ENCODE data around the gene MAPK11. TPM values are rescaled to one million over a fixed set of nuclear protein-coding genes. Genes with fewer than 3 reads are reported as not detected.
"Not testable (repeated sequence)": the region's sequence is repeated elsewhere in the genome, so short reads cannot be mapped to it uniquely, and the experiment has no call there.

Gene MAPK11
- total RNA-seq, 1 donor from 2014 or later: 8.2 TPM

DNA sequence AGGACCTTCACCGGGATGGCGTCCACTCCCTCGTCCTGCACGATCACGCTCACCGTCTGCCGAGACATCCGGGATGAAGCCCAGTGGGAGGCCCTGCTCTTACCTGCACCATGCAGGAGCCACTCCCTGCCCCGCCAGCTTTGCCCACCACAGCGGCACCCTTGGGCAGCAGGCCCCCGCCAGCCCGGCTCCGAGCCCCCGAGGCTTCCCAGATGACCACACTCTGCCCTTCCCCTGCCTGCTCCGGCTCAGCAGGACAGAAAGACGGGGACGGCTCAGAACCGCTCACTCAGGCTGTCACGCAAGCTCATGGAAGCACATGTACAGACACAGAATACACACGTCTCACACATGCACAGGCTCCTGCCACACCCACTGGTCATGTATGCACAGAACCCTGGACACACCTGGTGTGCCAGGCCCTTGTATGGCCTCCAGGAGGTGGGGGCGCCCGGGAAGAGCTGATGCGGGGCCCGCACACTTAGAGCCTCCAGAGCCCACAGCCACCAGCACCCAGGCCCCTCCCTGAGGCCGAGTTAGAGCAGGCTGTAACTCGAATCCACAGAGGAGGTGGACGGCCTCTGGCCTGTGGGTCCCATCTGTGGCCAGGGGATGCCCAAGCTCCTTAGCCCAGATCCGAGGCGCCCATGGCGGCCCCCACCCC is 8.9 kb upstream of the MAPK11 start:
- no peak for ATAC-seq

GRCh38 chr22:50278461-50278860 is 8.3 kb upstream of the MAPK11 start:
- ATAC-seq (no peak), DNase-seq (ENCODE audit: low spot score) (no peak)

More for the DNA sequence above, 8.9 kb upstream of the MAPK11 start:
- no peak for DNase-seq (ENCODE audit: low spot score)

- ATAC-seq: no peak
These were observed 7.6 kb upstream of the MAPK11 start for GRCh38 chr22:50277761-50278160.

GRCh38 chr22:50276143-50276542 is 6.0 kb upstream of the MAPK11 start:
- DNase-seq (ENCODE audit: low spot score): peak; percentile 69
- ATAC-seq: peak; percentile 68

More at GRCh38 chr22:50277761-50278160, 7.6 kb upstream of the MAPK11 start:
- DNase-seq (ENCODE audit: low spot score): no peak

DNA sequence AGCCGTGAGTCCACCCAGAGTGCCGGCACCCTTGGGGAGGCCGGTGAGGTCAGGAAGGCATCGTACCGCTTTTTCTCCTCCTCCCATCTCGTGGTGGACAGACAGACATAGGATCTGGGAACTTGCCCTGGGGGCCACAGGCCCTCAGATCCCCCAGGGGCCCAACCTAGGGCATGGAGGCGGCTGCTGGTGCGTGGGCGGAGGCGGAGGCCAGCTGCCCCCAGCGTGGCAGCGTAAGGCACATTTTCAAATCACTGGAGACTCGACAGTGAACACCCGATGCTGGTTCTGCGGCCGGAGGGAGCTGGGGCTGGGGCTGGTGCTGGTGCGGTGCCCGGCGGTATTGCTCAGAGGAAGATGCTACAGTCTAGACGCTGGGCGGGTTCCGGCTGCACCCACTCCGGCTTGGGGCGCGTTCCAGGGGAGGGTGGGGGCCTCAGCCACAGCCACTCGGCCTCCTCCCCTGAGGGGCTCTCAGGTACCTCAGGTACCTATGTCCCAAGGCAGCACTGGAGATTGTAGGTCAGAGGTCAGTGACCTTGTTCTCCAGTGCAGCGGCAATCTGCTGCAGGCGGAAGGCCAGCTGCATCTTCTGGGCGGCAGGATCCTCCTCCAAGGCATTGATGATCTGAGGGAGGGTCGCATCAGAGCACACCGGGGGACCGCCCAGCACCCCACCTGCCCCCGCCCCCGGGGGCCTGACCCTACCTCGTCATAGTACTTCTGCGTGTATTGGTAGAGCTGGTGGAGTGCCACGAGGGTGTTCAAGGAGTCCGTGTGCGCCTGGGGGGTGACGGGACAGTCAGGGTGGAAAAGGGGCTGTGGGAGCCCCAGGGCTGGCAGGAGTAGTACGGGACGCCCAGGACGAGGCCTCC is 5.2 kb upstream of the MAPK11 start:
- no peak for DNase-seq (ENCODE audit: low spot score)
- ATAC-seq: no peak

DNA sequence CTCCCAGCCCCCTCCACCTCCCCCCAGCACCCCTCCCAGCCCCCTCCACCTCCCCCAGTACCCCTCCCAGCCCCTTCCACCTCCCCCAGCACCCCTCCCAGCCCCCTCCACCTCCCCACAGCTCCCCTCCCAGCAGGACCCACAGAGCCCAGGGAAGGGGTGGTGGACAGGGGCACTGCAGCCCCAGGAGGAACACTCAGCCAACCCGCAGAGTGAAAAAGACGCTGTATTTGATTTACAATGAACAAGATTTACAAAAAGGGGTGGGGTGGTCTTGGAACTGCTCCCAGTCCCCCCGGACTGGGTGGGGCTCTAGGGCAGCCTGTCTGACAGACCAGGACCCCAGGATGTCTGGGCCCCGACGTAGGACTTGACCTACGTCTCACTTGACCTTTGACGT is 4.6 kb upstream of the MAPK11 start:
- no peak for DNase-seq (ENCODE audit: low spot score)
- ATAC-seq: no peak

DNA sequence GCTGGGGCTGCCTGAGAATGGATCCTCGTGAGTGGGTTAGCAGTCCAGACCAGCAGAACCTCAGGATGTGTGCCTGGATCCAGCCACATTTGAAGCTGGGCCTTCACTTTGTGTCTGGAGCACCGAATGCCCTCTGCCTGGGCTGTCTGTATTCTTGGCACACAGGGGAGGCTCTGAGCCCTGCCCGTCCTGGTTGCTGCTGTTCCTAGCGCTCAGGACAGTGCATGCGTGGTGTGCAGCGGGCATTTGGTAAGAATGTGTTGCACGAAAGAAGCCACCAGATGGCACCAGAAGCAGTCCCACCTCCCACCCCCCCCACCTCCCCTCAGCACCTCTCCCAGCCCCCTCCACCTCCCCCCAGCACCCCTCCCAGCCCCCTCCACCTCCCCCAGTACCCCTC is 4.1 kb upstream of the MAPK11 start:
- DNase-seq (ENCODE audit: low spot score): no peak
- ATAC-seq: peak; percentile 48

DNA sequence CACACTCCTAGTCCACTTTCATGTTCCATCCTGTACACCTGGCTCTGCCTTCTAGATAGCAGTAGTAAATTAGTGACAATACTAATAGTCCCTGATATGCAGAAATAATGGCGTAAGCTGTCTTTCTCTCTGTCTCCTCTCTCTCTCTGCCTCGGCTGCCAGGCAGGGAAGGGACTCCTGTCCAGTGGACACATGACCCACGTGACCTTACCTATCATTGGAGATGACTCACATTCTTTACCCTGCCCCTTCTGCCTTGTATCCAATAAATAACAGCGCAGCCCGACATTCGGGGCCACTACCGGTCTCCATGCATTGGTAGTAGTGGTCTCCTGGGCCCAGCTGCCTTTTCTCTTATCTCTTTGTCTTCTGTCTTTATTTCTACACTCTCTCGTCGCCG is 3.6 kb upstream of the MAPK11 start:
- not testable (repeated sequence) for ATAC-seq; DNase-seq (ENCODE audit: low spot score)

GRCh38 chr22:50273352-50273751 is 3.2 kb upstream of the MAPK11 start:
- not testable (repeated sequence) for DNase-seq (ENCODE audit: low spot score); ATAC-seq

GRCh38 chr22:50272044-50272802 is 2.0 kb upstream of the MAPK11 start:
- DNase-seq (ENCODE audit: low spot score): no peak

GRCh38 chr22:50271519-50271970 is 1.4 kb upstream of the MAPK11 start:
- ATAC-seq: peak; percentile 48

More at GRCh38 chr22:50272044-50272802, 2.0 kb upstream of the MAPK11 start:
- ATAC-seq: no peak

GRCh38 chr22:50270666-50271394 is 650 bp upstream of the MAPK11 start:
- peak; percentile 57 for ATAC-seq
- DNase-seq (ENCODE audit: low spot score): peak; percentile 77

More at GRCh38 chr22:50271519-50271970, 1.4 kb upstream of the MAPK11 start:
- no peak for DNase-seq (ENCODE audit: low spot score)

DNA sequence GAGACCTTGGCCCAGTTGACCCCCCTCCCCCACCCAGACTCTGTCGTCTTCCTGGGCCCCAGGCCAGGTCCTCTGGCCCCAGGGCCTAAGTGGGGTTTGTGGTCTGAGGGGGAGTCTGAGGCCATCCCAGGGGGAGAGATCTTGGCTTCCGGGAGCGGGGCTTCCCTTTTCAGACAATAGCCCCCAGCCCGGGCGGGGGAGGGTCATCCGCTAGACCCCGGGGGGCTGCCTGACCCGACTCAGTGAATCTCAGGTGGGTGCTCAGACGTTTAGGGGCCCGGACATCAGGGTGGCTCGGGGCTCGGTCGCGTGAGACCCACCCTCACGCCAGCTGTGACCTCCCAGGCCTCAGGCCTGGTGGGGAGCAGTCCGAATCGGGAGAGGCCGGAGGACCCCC is 609 bp downstream of the MAPK11 start:
- DNase-seq (ENCODE audit: low spot score): no peak

GRCh38 chr22:50268655-50269113 is 1.5 kb downstream of the MAPK11 start:
- peak; percentile 82 for DNase-seq (ENCODE audit: low spot score)

More for the DNA sequence above, 609 bp downstream of the MAPK11 start:
- no peak for ATAC-seq

GRCh38 chr22:50267591-50268390 is 2.4 kb downstream of the MAPK11 start:
- peak; percentile 69 for ATAC-seq
- DNase-seq (ENCODE audit: low spot score): peak; percentile 80

More at GRCh38 chr22:50268655-50269113, 1.5 kb downstream of the MAPK11 start:
- peak; percentile 49 for ATAC-seq

- ATAC-seq (no peak), DNase-seq (ENCODE audit: low spot score) (no peak)
These were observed 3.2 kb downstream of the MAPK11 start for GRCh38 chr22:50266994-50267393.

- DNase-seq (ENCODE audit: low spot score): no peak
- ATAC-seq: no peak
These were observed 5.1 kb downstream of the MAPK11 start for GRCh38 chr22:50264946-50265669.

DNA sequence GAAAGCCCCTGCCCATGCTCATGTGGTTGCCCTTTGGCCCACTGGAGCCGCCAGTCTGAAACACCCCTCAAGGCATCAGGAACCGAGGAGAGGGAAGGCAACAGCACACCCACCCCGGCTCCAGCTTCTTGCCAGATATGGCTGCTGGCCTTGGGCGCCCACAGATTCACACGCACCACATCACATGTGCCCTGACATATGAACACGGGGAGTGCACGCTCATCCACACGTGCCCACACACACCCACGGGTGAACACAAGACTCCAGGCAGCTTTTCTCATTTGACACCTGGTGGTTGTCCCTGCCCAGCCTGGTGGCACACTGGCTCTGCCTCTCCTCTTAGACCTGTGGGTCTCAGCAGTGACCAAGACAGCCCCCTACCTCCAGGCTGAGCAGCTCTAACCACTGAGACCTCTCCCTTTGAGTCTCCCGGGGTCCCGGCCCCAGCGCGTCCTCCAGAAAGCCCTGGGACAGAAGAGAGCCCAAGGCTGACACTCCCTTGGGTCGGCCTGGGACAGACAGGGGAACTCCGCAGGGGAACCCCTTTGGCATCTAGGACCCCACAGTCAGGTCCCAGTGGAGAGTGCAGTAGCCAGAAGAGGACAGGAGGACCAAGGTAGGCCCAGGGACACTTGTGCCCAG is 6.0 kb downstream of the MAPK11 start:
- ATAC-seq (no peak), DNase-seq (ENCODE audit: low spot score) (no peak)

Measured in left lobe of liver (tissue), 2 donors.